ENCODE measurements around the gene WNT5A.

Gene WNT5A

GRCh38 chr3:55486101-55486856 lies 827 bp downstream of the WNT5A start:
- Histone ChIP-seq H3K4me3 (ENCODE audit: low read depth, low read length) (peak overlapping the region; percentile 72), H3K36me3 (ENCODE audit: control insufficient read depth in 2 of 2, insufficient read depth in 1 of 2, low read length in 2 of 2) (peaks cover 0 to 12% of the 10 kb centered on the region in 2 experiments; a peak in 1 of 3 replicates), H3K4me1 (ENCODE audit: control insufficient read depth, insufficient read depth, low read length) (peaks cover 16% of the 10 kb centered on the region), H3K27ac (ENCODE audit: extremely low read depth, low read depth, low read length) (peak overlapping the region; percentile 97), H3K9me3 (ENCODE audit: control insufficient read depth, insufficient read depth, low read depth, low read length) (no peaks in the 10 kb centered on the region)
- CTCF ChIA-PET = interaction anchor here (0.6 to 0.9 kb wide), 4 partner anchors 25 to 1646 kb away, joined by 3 to 5 read pairs (median 4); no protein-coding TSS in a partner anchor
- POLR2A ChIA-PET = interaction anchor here (0.6 kb wide), 1 partner anchor 53 kb away, joined by 3 read pairs; no protein-coding TSS in a partner anchor
- TF ChIP-seq ZNF654 (tag by site-specific recombination; IDR thresholded peaks at IDR 0.05; ENCODE audit: low read depth) (no peak), ZNF558 (tag by site-specific recombination; IDR thresholded peaks at IDR 0.05) (no peak), TCF7L2 (IDR thresholded peaks at IDR 0.05; ENCODE audit: borderline replicate concordance, low read depth, low read length) (no peak), CTCF (tag by site-specific recombination; IDR thresholded peaks at IDR 0.05) (no peak), ZNF530 (tag by site-specific recombination; IDR thresholded peaks at IDR 0.05; ENCODE audit: low read depth) (no peak), ZSCAN30 (tag by site-specific recombination; IDR thresholded peaks at IDR 0.05) (no peak; the same call in 1 of the 2 replicates), ZNF354C (tag by site-specific recombination; IDR thresholded peaks at IDR 0.05; ENCODE audit: borderline replicate concordance, low read depth) (no peak), PRDM6 (tag by site-specific recombination; IDR thresholded peaks at IDR 0.05) (no peak), ZSCAN4 (tag by site-specific recombination; IDR thresholded peaks at IDR 0.05) (0 out of 2 replicates have a peak, but pooled peaks have one; percentile 26), ZNF398 (tag by site-specific recombination; IDR thresholded peaks at IDR 0.05) (peak; percentile 77), ZNF776 (tag by site-specific recombination; IDR thresholded peaks at IDR 0.05; ENCODE audit: borderline replicate concordance) (no peak), ZNF626 (tag by site-specific recombination; IDR thresholded peaks at IDR 0.05) (no peak), ZNF121 (tag by site-specific recombination; IDR thresholded peaks at IDR 0.05) (peak; percentile 73), ZNF335 (tag by site-specific recombination; conservative IDR thresholded peaks at IDR 0.05) (no peak), ZNF311 (tag by site-specific recombination; IDR thresholded peaks at IDR 0.05; ENCODE audit: borderline replicate concordance) (no peak), ZNF571 (tag by site-specific recombination; IDR thresholded peaks at IDR 0.05) (no peak), ZNF488 (tag by site-specific recombination; IDR thresholded peaks at IDR 0.05) (no peak), ZNF19 (tag by site-specific recombination; IDR thresholded peaks at IDR 0.05; ENCODE audit: low read depth) (no peak), PRDM1 (tag by site-specific recombination; IDR thresholded peaks at IDR 0.05) (peak; percentile 47; the same call in 1 of the 2 replicates), ZNF785 (tag by site-specific recombination; IDR thresholded peaks at IDR 0.05) (no peak)
- TF ChIP-seq, protein P1, sequence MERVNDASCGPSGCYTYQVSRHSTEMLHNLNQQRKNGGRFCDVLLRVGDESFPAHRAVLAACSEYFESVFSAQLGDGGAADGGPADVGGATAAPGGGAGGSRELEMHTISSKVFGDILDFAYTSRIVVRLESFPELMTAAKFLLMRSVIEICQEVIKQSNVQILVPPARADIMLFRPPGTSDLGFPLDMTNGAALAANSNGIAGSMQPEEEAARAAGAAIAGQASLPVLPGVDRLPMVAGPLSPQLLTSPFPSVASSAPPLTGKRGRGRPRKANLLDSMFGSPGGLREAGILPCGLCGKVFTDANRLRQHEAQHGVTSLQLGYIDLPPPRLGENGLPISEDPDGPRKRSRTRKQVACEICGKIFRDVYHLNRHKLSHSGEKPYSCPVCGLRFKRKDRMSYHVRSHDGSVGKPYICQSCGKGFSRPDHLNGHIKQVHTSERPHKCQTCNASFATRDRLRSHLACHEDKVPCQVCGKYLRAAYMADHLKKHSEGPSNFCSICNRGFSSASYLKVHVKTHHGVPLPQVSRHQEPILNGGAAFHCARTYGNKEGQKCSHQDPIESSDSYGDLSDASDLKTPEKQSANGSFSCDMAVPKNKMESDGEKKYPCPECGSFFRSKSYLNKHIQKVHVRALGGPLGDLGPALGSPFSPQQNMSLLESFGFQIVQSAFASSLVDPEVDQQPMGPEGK (tag by site-specific recombination; IDR thresholded peaks at IDR 0.05) = peak; percentile 83
- TF ChIP-seq, protein P2, sequence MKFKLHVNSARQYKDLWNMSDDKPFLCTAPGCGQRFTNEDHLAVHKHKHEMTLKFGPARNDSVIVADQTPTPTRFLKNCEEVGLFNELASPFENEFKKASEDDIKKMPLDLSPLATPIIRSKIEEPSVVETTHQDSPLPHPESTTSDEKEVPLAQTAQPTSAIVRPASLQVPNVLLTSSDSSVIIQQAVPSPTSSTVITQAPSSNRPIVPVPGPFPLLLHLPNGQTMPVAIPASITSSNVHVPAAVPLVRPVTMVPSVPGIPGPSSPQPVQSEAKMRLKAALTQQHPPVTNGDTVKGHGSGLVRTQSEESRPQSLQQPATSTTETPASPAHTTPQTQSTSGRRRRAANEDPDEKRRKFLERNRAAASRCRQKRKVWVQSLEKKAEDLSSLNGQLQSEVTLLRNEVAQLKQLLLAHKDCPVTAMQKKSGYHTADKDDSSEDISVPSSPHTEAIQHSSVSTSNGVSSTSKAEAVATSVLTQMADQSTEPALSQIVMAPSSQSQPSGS (tag by site-specific recombination; IDR thresholded peaks at IDR 0.05; ENCODE audit: low read depth) = no peak

Measured in HEK293 (cell line).